HepG2 (cell line): ENCODE data around the gene AIF1. TPM values are rescaled to one million over a fixed set of nuclear protein-coding genes. Genes with fewer than 3 reads are reported as not detected.
A peak's percentile ranks its signal among the peaks of the same experiment; 100 is the strongest.

Experiments used
- ATRX ChIP-seq: sonication (generic); formaldehyde crosslinking; IDR thresholded peaks from 2 replicates; pipeline ENCODE4 v1.4.0; 2020; ENCODE audit warnings: missing genetic modification reagents, borderline replicate concordance
- CBX2 ChIP-seq, 2 experiments: fragments of 200-600 bp in 1 of 2; sonication (generic); formaldehyde crosslinking in 1 of 2; IDR thresholded peaks; 2 replicates each; pipeline versions ENCODE4 v1.7.0 to v1.8.1; 2018 to 2022; ENCODE audit warnings: low read depth in 2 of 2, low read length in 1 of 2, mild to moderate bottlenecking in 1 of 2, missing genetic modification reagents in 1 of 2
- MLLT10 ChIP-seq: sonication (generic); formaldehyde crosslinking; IDR thresholded peaks from 2 replicates; pipeline ENCODE4 v1.4.0; 2020; ENCODE audit warnings: missing genetic modification reagents
- MXD4 ChIP-seq: IDR thresholded peaks from 2 replicates; pipeline ENCODE4 v1.6.1; 2016; ENCODE audit warnings: mild to moderate bottlenecking, missing biosample characterization, missing genetic modification reagents
- PLRG1 ChIP-seq: fragments of 450-650 bp; conservative IDR thresholded peaks from 2 replicates; pipeline ENCODE4 v1.6.1; 2016
- PRMT3 ChIP-seq: sonication (generic); formaldehyde crosslinking; IDR thresholded peaks from 2 replicates; pipeline ENCODE4 v1.8.1; 2022; ENCODE audit warnings: low read depth, mild to moderate bottlenecking, moderate library complexity, missing genetic modification reagents, borderline replicate concordance
- REPIN1 ChIP-seq: sonication (generic); formaldehyde crosslinking; IDR thresholded peaks from 2 replicates; pipeline ENCODE4 v1.8.0; 2022; ENCODE audit warnings: missing genetic modification reagents, low read depth, mild to moderate bottlenecking, borderline replicate concordance
- ZNF747 ChIP-seq: sonication (generic); formaldehyde crosslinking; IDR thresholded peaks from 2 replicates; pipeline ENCODE4 v1.8.1; 2023; ENCODE audit warnings: missing genetic modification reagents, mild to moderate bottlenecking, borderline replicate concordance
- polyA plus RNA-seq, 8 experiments: library from polyadenylated mRNA; depleted of rRNA in 3 of 8; stranded (reverse) in 7 of 8; unstranded in 1 of 8; fragments of >200 nt; fragmentation: Illumina TruSeq in 4 of 8; extraction: Trizol in 4 of 8; gene quantifications; 2 replicates each; pipeline versions ENCODE4 v1.2.1 to v1.2.3, GENCODE V29; 2011 to 2016; ENCODE audit warnings: low read depth in 4 of 8, missing spikeins in 1 of 8, mixed read lengths in 1 of 8; ENCODE audit not compliant: insufficient read depth in 1 of 8
- total RNA-seq, 5 experiments: library from RNA; depleted of rRNA; stranded (reverse); fragments of >200 nt; fragmentation: Illumina TruSeq; extraction: Trizol; gene quantifications; 2 replicates each; pipeline ENCODE4 v1.2.3, GENCODE V29; 2016; ENCODE audit warnings: low read depth in 1 of 5
- TF ChIP-seq, protein P1 (sequence below): sonication (generic); formaldehyde crosslinking; IDR thresholded peaks from 2 replicates; pipeline ENCODE4 v1.4.0; 2020; ENCODE audit warnings: mild to moderate bottlenecking, missing genetic modification reagents
- TF ChIP-seq, protein P2 (sequence below): IDR thresholded peaks from 2 replicates; pipeline ENCODE4 v1.6.1; 2012; ENCODE audit warnings: low read length, improper control_type of control experiment
- TF ChIP-seq, protein P3 (sequence below): sonication (generic); formaldehyde crosslinking; conservative IDR thresholded peaks from 2 replicates; pipeline ENCODE4 v1.8.0; 2022; ENCODE audit warnings: low read depth, missing genetic modification reagents
- TF ChIP-seq, protein P4 (sequence below): sonication (generic); formaldehyde crosslinking; conservative IDR thresholded peaks from 2 replicates; pipeline ENCODE4 v1.4.0; 2020; ENCODE audit warnings: missing genetic modification reagents

The AIF1 gene
- total and polyA plus RNA-seq, 2 of the 13 experiments (the other 11 are each of a cell fraction or from before 2014, with no cell fraction given) = 1.5 TPM; not detected in 1

DNA sequence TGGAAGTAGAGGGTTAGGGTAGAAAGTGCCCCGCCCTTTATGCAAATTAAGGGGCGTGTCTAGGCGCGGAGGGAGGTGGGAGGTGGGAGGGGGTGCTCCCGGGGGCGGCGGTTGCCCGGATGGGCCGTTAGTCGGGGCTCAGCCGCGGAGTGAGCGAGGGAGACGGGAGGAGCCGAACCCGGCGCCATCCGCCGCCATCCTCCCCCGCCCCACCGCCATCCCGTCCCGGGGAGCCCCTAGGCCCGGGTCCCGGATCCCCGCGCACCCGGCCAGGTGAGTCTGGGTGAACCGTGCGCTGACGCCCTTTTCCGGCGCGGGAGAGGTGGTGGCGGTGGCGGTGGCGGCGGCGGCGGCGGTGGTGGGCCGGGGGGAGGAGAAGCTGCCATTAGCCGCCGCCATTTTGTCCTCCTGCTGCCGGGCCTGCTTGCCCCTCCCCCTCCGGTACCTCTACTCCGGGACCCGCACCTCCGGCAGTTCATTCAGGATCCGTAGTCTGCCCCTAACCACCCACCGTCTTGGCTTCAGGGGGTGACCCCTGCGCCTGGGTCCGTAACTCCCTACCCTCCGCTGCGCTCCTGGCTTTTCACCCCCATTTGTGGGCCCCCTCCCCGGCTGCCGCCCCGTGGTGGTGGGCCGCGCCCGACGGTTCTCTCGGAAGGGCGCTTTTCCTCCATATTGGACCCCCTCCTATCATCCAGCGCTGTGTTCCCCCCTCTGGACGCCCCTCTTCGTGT lies 5.7 kb downstream of the AIF1 start, which contains the start of gene PRRC2A (continued):
- TF ChIP-seq ATRX (CRISPR knock-in tag) (no peak), PRMT3 (no peak), ZNF747 (no peak; the same call in none of the 2 replicates), CBX2 (IDR thresholded peaks at IDR 0.05; ENCODE audit: low read depth, low read length) (no peak), CBX2 (CRISPR knock-in tag; IDR thresholded peaks at IDR 0.05; ENCODE audit: low read depth) (0 out of 2 replicates have a peak, but pooled peaks have one; percentile 21), MLLT10 (CRISPR knock-in tag) (no peak), MXD4 (CRISPR knock-in tag) (no peak), REPIN1 (CRISPR knock-in tag) (peak; percentile 12), PLRG1 (no peak)
- TF ChIP-seq, protein P1, sequence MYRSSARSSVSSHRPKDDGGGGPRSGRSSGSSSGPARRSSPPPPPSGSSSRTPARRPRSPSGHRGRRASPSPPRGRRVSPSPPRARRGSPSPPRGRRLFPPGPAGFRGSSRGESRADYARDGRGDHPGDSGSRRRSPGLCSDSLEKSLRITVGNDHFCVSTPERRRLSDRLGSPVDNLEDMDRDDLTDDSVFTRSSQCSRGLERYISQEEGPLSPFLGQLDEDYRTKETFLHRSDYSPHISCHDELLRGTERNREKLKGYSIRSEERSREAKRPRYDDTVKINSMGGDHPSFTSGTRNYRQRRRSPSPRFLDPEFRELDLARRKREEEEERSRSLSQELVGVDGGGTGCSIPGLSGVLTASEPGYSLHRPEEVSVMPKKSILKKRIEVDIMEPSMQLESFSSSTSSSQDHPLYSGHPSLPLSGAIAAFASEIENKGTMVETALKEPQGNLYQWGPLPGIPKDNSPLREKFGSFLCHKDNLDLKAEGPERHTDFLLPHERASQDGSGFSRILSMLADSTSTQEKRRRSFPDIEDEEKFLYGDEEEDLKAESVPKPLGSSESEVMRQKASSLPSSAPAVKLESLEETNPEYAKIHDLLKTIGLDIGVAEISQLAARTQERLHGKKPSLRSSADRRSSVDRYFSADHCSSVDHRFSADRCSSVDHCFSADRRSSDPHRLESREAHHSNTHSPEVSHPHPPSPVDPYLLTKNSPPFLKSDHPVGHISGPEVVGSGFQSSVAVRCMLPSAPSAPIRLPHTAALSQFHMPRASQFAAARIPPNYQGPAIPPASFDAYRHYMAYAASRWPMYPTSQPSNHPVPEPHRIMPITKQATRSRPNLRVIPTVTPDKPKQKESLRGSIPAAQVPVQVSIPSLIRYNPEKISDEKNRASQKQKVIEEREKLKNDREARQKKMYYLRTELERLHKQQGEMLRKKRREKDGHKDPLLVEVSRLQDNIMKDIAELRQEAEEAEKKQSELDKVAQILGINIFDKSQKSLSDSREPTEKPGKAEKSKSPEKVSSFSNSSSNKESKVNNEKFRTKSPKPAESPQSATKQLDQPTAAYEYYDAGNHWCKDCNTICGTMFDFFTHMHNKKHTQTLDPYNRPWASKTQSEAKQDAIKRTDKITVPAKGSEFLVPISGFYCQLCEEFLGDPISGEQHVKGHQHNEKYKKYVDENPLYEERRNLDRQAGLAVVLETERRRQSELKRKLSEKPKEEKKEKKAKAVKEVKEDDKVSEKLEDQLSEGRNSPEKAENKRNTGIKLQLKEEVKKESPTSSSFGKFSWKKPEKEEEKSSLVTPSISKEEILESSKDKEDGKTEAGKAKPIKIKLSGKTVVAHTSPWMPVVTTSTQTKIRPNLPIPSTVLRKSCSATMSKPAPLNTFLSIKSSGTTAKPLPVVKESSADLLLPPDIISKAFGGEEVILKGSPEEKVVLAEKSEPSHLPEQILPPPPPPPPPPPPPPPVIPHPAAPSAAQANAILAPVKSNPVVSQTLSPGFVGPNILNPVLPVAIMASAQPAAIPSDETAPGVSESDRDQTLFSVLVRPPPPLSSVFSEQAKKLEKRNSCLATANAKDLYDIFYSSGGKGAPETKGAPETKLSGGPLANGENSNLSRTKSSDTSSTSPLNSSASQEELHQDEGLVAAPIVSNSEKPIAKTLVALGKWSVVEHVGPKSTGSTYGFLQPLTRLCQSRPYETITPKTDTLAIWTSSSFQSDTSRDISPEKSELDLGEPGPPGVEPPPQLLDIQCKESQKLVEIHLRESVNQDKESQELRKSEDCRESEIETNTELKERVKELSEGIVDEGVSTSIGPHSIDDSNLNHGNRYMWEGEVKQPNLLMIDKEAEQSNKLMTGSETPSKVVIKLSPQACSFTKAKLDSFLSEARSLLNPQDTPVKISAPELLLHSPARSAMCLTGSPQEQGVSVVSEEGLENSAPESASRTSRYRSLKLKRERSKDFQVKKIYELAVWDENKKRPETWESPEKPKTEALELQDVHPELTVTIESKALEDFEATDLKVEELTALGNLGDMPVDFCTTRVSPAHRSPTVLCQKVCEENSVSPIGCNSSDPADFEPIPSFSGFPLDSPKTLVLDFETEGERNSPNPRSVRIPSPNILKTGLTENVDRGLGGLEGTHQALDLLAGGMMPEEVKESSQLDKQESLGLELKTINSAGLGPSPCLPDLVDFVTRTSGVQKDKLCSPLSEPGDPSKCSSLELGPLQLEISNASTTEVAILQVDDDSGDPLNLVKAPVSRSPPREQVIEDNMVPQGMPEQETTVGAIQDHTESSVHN (CRISPR knock-in tag) = no peak
- TF ChIP-seq, protein P2, sequence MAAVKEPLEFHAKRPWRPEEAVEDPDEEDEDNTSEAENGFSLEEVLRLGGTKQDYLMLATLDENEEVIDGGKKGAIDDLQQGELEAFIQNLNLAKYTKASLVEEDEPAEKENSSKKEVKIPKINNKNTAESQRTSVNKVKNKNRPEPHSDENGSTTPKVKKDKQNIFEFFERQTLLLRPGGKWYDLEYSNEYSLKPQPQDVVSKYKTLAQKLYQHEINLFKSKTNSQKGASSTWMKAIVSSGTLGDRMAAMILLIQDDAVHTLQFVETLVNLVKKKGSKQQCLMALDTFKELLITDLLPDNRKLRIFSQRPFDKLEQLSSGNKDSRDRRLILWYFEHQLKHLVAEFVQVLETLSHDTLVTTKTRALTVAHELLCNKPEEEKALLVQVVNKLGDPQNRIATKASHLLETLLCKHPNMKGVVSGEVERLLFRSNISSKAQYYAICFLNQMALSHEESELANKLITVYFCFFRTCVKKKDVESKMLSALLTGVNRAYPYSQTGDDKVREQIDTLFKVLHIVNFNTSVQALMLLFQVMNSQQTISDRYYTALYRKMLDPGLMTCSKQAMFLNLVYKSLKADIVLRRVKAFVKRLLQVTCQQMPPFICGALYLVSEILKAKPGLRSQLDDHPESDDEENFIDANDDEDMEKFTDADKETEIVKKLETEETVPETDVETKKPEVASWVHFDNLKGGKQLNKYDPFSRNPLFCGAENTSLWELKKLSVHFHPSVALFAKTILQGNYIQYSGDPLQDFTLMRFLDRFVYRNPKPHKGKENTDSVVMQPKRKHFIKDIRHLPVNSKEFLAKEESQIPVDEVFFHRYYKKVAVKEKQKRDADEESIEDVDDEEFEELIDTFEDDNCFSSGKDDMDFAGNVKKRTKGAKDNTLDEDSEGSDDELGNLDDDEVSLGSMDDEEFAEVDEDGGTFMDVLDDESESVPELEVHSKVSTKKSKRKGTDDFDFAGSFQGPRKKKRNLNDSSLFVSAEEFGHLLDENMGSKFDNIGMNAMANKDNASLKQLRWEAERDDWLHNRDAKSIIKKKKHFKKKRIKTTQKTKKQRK = no peak
- TF ChIP-seq, protein P3, sequence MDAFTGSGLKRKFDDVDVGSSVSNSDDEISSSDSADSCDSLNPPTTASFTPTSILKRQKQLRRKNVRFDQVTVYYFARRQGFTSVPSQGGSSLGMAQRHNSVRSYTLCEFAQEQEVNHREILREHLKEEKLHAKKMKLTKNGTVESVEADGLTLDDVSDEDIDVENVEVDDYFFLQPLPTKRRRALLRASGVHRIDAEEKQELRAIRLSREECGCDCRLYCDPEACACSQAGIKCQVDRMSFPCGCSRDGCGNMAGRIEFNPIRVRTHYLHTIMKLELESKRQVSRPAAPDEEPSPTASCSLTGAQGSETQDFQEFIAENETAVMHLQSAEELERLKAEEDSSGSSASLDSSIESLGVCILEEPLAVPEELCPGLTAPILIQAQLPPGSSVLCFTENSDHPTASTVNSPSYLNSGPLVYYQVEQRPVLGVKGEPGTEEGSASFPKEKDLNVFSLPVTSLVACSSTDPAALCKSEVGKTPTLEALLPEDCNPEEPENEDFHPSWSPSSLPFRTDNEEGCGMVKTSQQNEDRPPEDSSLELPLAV (CRISPR knock-in tag) = no peak
- TF ChIP-seq, protein P4, sequence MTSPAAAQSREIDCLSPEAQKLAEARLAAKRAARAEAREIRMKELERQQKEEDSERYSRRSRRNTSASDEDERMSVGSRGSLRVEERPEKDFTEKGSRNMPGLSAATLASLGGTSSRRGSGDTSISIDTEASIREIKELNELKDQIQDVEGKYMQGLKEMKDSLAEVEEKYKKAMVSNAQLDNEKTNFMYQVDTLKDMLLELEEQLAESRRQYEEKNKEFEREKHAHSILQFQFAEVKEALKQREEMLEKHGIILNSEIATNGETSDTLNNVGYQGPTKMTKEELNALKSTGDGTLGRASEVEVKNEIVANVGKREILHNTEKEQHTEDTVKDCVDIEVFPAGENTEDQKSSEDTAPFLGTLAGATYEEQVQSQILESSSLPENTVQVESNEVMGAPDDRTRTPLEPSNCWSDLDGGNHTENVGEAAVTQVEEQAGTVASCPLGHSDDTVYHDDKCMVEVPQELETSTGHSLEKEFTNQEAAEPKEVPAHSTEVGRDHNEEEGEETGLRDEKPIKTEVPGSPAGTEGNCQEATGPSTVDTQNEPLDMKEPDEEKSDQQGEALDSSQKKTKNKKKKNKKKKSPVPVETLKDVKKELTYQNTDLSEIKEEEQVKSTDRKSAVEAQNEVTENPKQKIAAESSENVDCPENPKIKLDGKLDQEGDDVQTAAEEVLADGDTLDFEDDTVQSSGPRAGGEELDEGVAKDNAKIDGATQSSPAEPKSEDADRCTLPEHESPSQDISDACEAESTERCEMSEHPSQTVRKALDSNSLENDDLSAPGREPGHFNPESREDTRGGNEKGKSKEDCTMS (CRISPR knock-in tag) = no peak
